KMS-11 (cell line): ENCODE measurements around the gene AHRR.

ENCODE experiments used
- H2AFZ ChIP-seq: fragments of 200-600 bp; sonication (generic); 2 replicates; pipeline ENCODE4 v1.6.1; 2016; ENCODE audit warnings: antibody characterized with exemption, mixed run types, low read depth
- H3K27ac ChIP-seq: fragments of 200-600 bp; sonication (generic); 2 replicates; pipeline ENCODE4 v1.6.1; 2016; ENCODE audit warnings: mild to moderate bottlenecking, mixed run types
- H3K27me3 ChIP-seq: fragments of 200-600 bp; sonication (generic); 2 replicates; pipeline ENCODE4 v1.6.1; 2017; ENCODE audit warnings: mild to moderate bottlenecking, low read depth, mixed run types, moderate library complexity; ENCODE audit not compliant: insufficient read depth
- H3K36me3 ChIP-seq: fragments of 200-600 bp; sonication (generic); 2 replicates; pipeline ENCODE4 v1.6.1; 2017; ENCODE audit warnings: mild to moderate bottlenecking, mixed run types; ENCODE audit not compliant: insufficient read depth
- H3K4me1 ChIP-seq: fragments of 200-600 bp; sonication (generic); 2 replicates; pipeline ENCODE4 v1.6.1; 2016; ENCODE audit warnings: mild to moderate bottlenecking, low read depth, mixed run types; ENCODE audit not compliant: poor library complexity, severe bottlenecking
- H3K4me2 ChIP-seq: fragments of 200-600 bp; sonication (generic); 2 replicates; pipeline ENCODE4 v1.7.0; 2016; ENCODE audit warnings: mild to moderate bottlenecking, mixed run types
- H3K4me3 ChIP-seq: fragments of 200-600 bp; sonication (generic); IDR thresholded peaks from 2 replicates; pipeline ENCODE4 v1.6.1; 2017; ENCODE audit warnings: low read depth, low read length, mixed read lengths; ENCODE audit not compliant: insufficient read depth
- H3K79me2 ChIP-seq: fragments of 200-600 bp; sonication (generic); 2 replicates; pipeline ENCODE4 v1.6.1; 2016; ENCODE audit warnings: low read depth, mixed run types; ENCODE audit not compliant: insufficient read depth
- H3K9ac ChIP-seq: fragments of 200-600 bp; sonication (generic); 2 replicates; pipeline ENCODE4 v1.6.1; 2016; ENCODE audit warnings: mild to moderate bottlenecking, mixed run types
- H4K20me1 ChIP-seq: fragments of 200-600 bp; sonication (generic); 2 replicates; pipeline ENCODE4 v1.6.1; 2016; ENCODE audit warnings: mild to moderate bottlenecking, mixed run types; ENCODE audit not compliant: insufficient read depth
- TF ChIP-seq, protein P1 (sequence below): fragments of 200-600 bp; sonication (generic); conservative IDR thresholded peaks from 2 replicates; pipeline ENCODE4 v1.6.1; 2017; ENCODE audit warnings: low read depth, mild to moderate bottlenecking, antibody characterized with exemption, low read length, moderate library complexity, mixed read lengths

AHRR gene

GRCh38 chr5:415928-416635 is 94.6 kb downstream of the AHRR start:
- no peaks in the 10 kb centered on the region for H3K36me3 ChIP-seq
- H3K79me2 ChIP-seq: no peaks in the 10 kb centered on the region
- no peak overlapping the region for H3K4me3 ChIP-seq
- H4K20me1 ChIP-seq: no peaks in the 10 kb centered on the region
- no peaks in the 10 kb centered on the region for H3K27me3 ChIP-seq
- H3K27ac ChIP-seq: no peak overlapping the region
- TF ChIP-seq, protein P1, sequence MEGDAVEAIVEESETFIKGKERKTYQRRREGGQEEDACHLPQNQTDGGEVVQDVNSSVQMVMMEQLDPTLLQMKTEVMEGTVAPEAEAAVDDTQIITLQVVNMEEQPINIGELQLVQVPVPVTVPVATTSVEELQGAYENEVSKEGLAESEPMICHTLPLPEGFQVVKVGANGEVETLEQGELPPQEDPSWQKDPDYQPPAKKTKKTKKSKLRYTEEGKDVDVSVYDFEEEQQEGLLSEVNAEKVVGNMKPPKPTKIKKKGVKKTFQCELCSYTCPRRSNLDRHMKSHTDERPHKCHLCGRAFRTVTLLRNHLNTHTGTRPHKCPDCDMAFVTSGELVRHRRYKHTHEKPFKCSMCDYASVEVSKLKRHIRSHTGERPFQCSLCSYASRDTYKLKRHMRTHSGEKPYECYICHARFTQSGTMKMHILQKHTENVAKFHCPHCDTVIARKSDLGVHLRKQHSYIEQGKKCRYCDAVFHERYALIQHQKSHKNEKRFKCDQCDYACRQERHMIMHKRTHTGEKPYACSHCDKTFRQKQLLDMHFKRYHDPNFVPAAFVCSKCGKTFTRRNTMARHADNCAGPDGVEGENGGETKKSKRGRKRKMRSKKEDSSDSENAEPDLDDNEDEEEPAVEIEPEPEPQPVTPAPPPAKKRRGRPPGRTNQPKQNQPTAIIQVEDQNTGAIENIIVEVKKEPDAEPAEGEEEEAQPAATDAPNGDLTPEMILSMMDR: no peak
- no peak overlapping the region for H2AFZ ChIP-seq
- no peak overlapping the region for H3K9ac ChIP-seq
- H3K4me1 ChIP-seq: no peaks in the 10 kb centered on the region
- H3K4me2 ChIP-seq: no peak overlapping the region

DNA sequence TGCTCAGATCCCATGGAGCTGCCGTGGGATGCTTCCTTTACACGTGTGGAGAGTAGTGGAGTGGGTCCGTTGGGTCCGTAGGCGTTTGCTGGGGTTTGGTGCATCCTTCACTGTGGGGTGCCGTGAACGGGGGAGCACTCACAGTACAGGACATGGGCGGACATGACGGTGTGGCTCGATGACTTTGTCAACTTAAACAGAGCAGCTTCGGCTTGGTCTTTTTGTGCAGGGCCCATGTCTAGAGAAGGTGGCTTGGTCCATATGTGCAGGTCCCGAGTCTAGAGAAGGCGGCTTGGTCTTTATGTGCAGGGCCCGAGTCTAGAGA is 95.1 kb downstream of the AHRR start:
- H3K27me3 ChIP-seq: no peaks in the 10 kb centered on the region
- H3K27ac ChIP-seq: no peak overlapping the region
- no peaks in the 10 kb centered on the region for H3K79me2 ChIP-seq
- H3K4me3 ChIP-seq: no peak overlapping the region
- H3K36me3 ChIP-seq: no peaks in the 10 kb centered on the region
- no peaks in the 10 kb centered on the region for H3K4me1 ChIP-seq
- TF ChIP-seq, protein P1: no peak
- H2AFZ ChIP-seq: no peak overlapping the region
- H4K20me1 ChIP-seq: no peaks in the 10 kb centered on the region
- H3K4me2 ChIP-seq: no peak overlapping the region
- H3K9ac ChIP-seq: no peak overlapping the region

- no peak overlapping the region for H3K4me3 ChIP-seq
- no peak overlapping the region for H2AFZ ChIP-seq
- TF ChIP-seq, protein P1: no peak
- no peaks in the 10 kb centered on the region for H3K27me3 ChIP-seq
- no peaks in the 10 kb centered on the region for H3K79me2 ChIP-seq
- no peaks in the 10 kb centered on the region for H4K20me1 ChIP-seq
- no peak overlapping the region for H3K9ac ChIP-seq
- H3K4me2 ChIP-seq: no peak overlapping the region
- no peaks in the 10 kb centered on the region for H3K4me1 ChIP-seq
- H3K36me3 ChIP-seq: no peaks in the 10 kb centered on the region
- H3K27ac ChIP-seq: no peak overlapping the region
Measured at GRCh38 chr5:417301-418161, 96.0 kb downstream of the AHRR start.

DNA sequence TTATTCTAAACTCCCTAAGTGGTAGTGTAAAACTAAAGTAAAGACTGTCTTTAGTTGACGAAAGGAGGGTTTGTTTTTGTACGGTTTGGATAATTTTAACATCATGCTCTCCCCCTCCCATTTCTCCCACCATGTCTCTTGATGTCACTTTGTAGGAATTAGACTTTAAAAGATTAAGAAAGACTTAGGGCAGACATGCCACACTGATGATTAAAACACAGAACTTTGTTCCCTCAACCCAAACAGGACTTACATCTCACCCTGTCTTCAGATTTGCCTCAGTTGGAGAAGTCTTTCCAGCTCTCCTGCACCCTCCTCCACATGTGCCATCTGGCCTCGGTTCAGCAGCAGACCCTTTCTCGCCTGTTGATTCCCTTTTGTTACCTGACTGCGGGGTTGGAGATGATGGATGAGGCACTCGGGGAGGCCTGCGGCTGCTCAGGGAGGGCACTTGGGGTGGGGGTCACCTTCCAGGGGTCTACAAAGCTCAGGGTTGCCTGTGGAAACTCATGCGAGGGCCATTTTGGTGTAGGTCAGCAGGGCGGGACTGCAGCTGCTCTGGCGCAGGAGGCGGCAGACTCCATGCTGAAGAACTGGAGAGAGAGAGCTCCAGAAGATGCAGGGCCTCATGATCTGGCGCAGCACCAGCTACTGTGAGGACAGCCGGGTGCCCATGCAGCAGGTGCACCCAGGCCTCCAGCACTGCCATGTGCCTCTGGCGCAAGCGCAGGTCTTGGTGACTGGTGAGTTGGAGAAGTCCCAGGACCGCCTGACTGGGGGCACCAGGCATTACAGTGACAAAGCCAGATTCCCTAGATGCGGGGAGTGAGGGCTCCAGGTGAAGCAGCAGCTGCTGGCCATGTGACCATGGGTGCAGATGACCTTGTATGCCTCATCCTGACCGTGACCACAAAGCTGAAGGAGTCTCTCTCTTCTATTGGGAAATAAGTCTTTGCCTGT is 96.9 kb downstream of the AHRR start:
- TF ChIP-seq, protein P1: no peak
- H3K27ac ChIP-seq: no peak overlapping the region

More for the DNA sequence above, 96.9 kb downstream of the AHRR start:
- Histone ChIP-seq H3K9ac (no peak overlapping the region), H3K4me2 (no peak overlapping the region), H4K20me1 (no peaks in the 10 kb centered on the region), H3K4me1 (no peaks in the 10 kb centered on the region), H3K36me3 (no peaks in the 10 kb centered on the region), H3K27me3 (no peaks in the 10 kb centered on the region), H3K79me2 (no peaks in the 10 kb centered on the region), H3K4me3 (no peak overlapping the region), H2AFZ (no peak overlapping the region)
